Colon (tissue), 2 donors: ENCODE results near the gene OSCP1.

Source experiments
- FAIRE-seq: peaks from 2 replicates; lab custom pipeline; 2012; peaks lifted over from hg19 to GRCh38; lab: Jason Lieb, UNC
- donor health status: control.
- donor health status: control.

OSCP1 gene

GRCh38 chr1:36446271-36446670 lies 4.0 kb downstream of the OSCP1 start:
- no peak for FAIRE-seq

GRCh38 chr1:36443297-36443696 lies 7.0 kb downstream of the OSCP1 start:
- no peak for FAIRE-seq

GRCh38 chr1:36442337-36442736 lies 7.9 kb downstream of the OSCP1 start:
- no peak for FAIRE-seq

GRCh38 chr1:36440646-36441045 lies 9.6 kb downstream of the OSCP1 start:
- no peak for FAIRE-seq

- no peak for FAIRE-seq
Observed at GRCh38 chr1:36440044-36440443, 10.2 kb downstream of the OSCP1 start.

- FAIRE-seq, result no peak
Observed at GRCh38 chr1:36438715-36439114, 11.5 kb downstream of the OSCP1 start.

- no peak for FAIRE-seq
Observed at GRCh38 chr1:36436821-36437220, 13.4 kb downstream of the OSCP1 start.

GRCh38 chr1:36433102-36433501 lies 17.1 kb downstream of the OSCP1 start:
- no peak for FAIRE-seq

- no peak for FAIRE-seq
Observed at GRCh38 chr1:36432616-36433015, 17.6 kb downstream of the OSCP1 start.

GRCh38 chr1:36425791-36426190 lies 24.5 kb downstream of the OSCP1 start:
- no peak for FAIRE-seq

GRCh38 chr1:36421649-36422048 lies 28.6 kb downstream of the OSCP1 start:
- no peak for FAIRE-seq

- FAIRE-seq, result no peak
Observed at GRCh38 chr1:36420836-36421317, 29.4 kb downstream of the OSCP1 start.

- FAIRE-seq, result no peak
Observed at GRCh38 chr1:36420409-36420808, 29.8 kb downstream of the OSCP1 start.

GRCh38 chr1:36419569-36419968 lies 30.7 kb downstream of the OSCP1 start:
- FAIRE-seq, result no peak

GRCh38 chr1:36419140-36419539 lies 31.1 kb downstream of the OSCP1 start:
- no peak for FAIRE-seq

GRCh38 chr1:36417931-36418330 lies 32.3 kb downstream of the OSCP1 start:
- no peak for FAIRE-seq

GRCh38 chr1:36415661-36416326 lies 34.5 kb downstream of the OSCP1 start:
- no peak for FAIRE-seq

- no peak for FAIRE-seq
Observed at GRCh38 chr1:36414384-36414783, 35.9 kb downstream of the OSCP1 start.

- FAIRE-seq, result no peak
Observed at GRCh38 chr1:36411674-36412648, 38.3 kb downstream of the OSCP1 start.

GRCh38 chr1:36408479-36408878 lies 41.8 kb downstream of the OSCP1 start:
- FAIRE-seq, result no peak

- no peak for FAIRE-seq
Observed at GRCh38 chr1:36406440-36406839, 43.8 kb downstream of the OSCP1 start.

- no peak for FAIRE-seq
Observed at GRCh38 chr1:36402504-36402890, 47.8 kb downstream of the OSCP1 start.
